ENCODE data around the gene ATXN10.
"Not testable (repeated sequence)": the region's sequence is repeated elsewhere in the genome, so short reads cannot be mapped to it uniquely, and the experiment has no call there.

- TF ChIP-seq, protein P1, sequence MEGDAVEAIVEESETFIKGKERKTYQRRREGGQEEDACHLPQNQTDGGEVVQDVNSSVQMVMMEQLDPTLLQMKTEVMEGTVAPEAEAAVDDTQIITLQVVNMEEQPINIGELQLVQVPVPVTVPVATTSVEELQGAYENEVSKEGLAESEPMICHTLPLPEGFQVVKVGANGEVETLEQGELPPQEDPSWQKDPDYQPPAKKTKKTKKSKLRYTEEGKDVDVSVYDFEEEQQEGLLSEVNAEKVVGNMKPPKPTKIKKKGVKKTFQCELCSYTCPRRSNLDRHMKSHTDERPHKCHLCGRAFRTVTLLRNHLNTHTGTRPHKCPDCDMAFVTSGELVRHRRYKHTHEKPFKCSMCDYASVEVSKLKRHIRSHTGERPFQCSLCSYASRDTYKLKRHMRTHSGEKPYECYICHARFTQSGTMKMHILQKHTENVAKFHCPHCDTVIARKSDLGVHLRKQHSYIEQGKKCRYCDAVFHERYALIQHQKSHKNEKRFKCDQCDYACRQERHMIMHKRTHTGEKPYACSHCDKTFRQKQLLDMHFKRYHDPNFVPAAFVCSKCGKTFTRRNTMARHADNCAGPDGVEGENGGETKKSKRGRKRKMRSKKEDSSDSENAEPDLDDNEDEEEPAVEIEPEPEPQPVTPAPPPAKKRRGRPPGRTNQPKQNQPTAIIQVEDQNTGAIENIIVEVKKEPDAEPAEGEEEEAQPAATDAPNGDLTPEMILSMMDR (conservative IDR thresholded peaks at IDR 0.05): not testable (repeated sequence)
- not testable (repeated sequence) for TF ChIP-seq EZH2 (IDR thresholded peaks at IDR 0.05; ENCODE audit: low read depth)
These were observed 124.4 kb downstream of the ATXN10 start for GRCh38 chr22:45796009-45796408.

Measured in PC-9 (cell line).